ENCODE results near the gene ADK. TPM values are rescaled to one million over a fixed set of nuclear protein-coding genes. Genes with fewer than 3 reads are reported as not detected.

The ADK gene
- polyA plus RNA-seq, 3 donors, result 27.0 to 33.2 (median 27.3) TPM

GRCh38 chr10:74371696-74372095 lies 220.7 kb downstream of the ADK start:
- no peak for DNase-seq (ENCODE audit: extremely low read depth in 1 of 11, low read depth in 9 of 11, low spot score in 4 of 11)

DNA sequence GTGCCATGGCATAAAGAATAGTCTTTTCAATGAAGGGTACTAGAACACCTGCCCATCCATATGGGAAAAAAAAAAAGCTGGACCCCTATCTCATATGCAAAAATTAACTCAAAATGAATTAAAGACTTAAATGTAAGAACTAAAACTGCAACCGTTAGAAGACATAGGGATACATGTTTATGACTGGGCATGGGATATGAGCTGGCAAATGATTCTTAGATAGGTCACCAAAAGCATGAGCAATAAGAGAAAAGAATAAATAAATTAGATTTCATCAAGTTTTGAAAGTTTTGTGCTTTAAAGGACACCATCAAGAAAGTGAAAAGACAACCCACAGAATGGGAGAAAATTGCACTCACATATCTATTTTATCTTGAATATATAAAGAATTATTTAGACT lies 222.0 kb downstream of the ADK start:
- DNase-seq (ENCODE audit: extremely low read depth in 1 of 11, low read depth in 9 of 11, low spot score in 4 of 11), result no peak

- no peak for DNase-seq (ENCODE audit: extremely low read depth in 1 of 11, low read depth in 9 of 11, low spot score in 4 of 11)
These were observed 226.5 kb downstream of the ADK start for GRCh38 chr10:74377476-74377875.

GRCh38 chr10:74379474-74379873 lies 228.5 kb downstream of the ADK start:
- no peak for DNase-seq (ENCODE audit: extremely low read depth in 1 of 11, low read depth in 9 of 11, low spot score in 4 of 11)

- no peak for DNase-seq (ENCODE audit: extremely low read depth in 1 of 11, low read depth in 9 of 11, low spot score in 4 of 11)
These were observed 229.8 kb downstream of the ADK start for GRCh38 chr10:74380795-74381194.

- no peak for DNase-seq (ENCODE audit: extremely low read depth in 1 of 11, low read depth in 9 of 11, low spot score in 4 of 11)
These were observed 230.4 kb downstream of the ADK start for GRCh38 chr10:74381291-74381853.

- no peak for DNase-seq (ENCODE audit: extremely low read depth in 1 of 11, low read depth in 9 of 11, low spot score in 4 of 11)
These were observed 231.6 kb downstream of the ADK start for GRCh38 chr10:74382663-74383062.

DNA sequence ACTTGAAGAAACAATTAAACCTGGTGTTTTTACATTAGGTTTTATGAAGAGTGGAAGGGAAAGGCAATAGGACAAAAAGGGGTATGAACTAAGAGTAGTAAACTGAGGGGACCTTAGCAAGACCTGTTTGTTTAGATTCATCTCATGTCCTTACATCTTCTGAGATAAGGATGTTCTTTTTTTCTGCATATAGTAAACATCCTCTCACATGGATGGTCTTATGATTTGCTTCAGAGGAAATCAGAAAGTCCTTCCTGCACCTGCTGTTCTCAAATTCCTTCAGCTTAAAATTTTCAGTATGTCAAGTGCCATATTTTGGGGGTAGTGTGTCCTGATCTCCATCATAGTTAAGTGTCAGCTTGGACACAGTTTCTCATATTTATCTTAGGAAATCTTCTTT lies 232.6 kb downstream of the ADK start:
- no peak for DNase-seq (ENCODE audit: extremely low read depth in 1 of 11, low read depth in 9 of 11, low spot score in 4 of 11)

GRCh38 chr10:74384615-74385183 lies 233.7 kb downstream of the ADK start:
- DNase-seq (ENCODE audit: extremely low read depth in 1 of 11, low read depth in 9 of 11, low spot score in 4 of 11), result peak in 1 of 11 donors; percentile 6

DNA sequence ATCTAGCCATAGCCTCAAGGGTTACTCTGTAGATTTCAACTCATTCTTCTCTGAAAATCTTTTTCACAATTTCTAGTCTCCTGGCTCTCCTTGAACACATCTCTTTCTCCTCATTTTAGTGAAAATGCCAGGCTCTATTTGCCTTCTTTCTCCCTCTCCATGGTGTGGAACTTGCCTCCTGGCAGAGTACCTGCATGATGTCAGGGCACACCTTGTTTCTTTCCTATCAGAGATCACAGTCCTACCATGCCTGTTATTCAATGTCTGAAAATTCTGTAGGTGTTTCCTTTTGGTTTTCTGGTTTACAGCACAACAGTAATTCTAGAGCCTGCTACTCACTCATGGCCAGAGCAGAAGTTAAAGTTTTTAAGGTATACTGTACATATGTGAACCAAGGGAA lies 237.8 kb downstream of the ADK start:
- no peak for DNase-seq (ENCODE audit: extremely low read depth in 1 of 11, low read depth in 9 of 11, low spot score in 4 of 11)

- DNase-seq (ENCODE audit: extremely low read depth in 1 of 11, low read depth in 9 of 11, low spot score in 4 of 11), result no peak
These were observed 240.8 kb downstream of the ADK start for GRCh38 chr10:74391786-74392185.

GRCh38 chr10:74394416-74394969 lies 243.5 kb downstream of the ADK start:
- DNase-seq (ENCODE audit: extremely low read depth in 1 of 11, low read depth in 9 of 11, low spot score in 4 of 11), result no peak

DNA sequence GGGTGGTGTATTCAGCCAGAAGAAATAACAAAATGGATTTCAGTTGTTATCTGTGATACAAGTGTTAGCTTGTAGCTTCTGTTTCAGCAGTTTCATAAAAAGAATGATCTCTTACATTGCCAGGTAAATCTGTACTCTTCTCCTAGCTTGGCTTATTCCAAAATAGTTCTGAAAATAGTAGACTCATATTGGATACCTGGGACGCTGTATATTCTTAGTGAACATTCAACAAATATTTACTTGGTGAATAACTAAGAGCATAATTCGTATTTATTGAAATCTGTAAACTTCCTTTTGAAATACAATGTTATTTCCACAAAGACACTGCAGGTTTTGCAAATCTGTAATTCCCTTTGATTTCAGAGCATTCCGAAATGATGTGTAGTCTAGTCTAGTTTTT lies 249.2 kb downstream of the ADK start:
- DNase-seq (ENCODE audit: extremely low read depth in 1 of 11, low read depth in 9 of 11, low spot score in 4 of 11), result no peak

DNA sequence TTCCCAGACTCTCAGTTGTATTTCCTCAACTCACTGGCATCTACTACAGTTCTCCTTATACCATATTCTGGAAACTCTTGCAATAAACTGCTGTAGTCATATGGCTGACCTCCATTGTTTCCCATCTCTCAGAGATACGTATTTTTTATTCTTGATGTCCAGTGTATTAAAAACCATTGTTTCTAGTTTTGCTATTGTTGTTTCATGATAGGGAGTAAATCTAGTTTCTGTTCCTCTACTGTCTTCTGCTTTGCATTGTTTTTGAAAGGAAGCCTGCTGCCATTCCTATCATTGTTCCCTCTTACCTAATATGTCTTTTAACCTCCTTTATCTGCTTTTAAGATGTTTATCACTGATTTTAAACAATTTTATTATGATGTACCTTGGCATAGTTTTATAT lies 255.0 kb downstream of the ADK start:
- DNase-seq (ENCODE audit: extremely low read depth in 1 of 11, low read depth in 9 of 11, low spot score in 4 of 11), result no peak

GRCh38 chr10:74415146-74415839 lies 264.3 kb downstream of the ADK start:
- DNase-seq (ENCODE audit: extremely low read depth in 1 of 11, low read depth in 9 of 11, low spot score in 4 of 11), result no peak

DNA sequence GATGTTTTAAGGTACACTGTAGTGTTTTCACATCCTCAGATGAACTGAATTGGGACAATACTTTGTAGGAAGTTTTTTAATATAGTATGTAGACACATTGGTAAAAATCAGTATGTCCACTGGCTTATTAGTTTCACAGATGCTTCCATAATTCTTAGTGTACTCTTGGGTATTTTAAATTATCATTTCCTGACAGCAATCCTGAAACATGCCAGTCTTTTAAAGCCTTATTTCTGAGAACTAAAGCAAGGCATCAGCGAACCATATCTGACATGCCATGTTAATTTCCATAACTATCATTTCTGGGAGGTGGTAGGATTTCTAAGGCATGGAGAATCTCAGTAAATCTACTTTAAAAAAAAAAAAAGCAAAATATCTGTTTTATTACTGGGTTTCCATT lies 266.4 kb downstream of the ADK start:
- no peak for DNase-seq (ENCODE audit: extremely low read depth in 1 of 11, low read depth in 9 of 11, low spot score in 4 of 11)

- peak; percentile 31 to 68 (median 48) for DNase-seq (ENCODE audit: extremely low read depth in 1 of 11, low read depth in 9 of 11, low spot score in 4 of 11)
These were observed 267.4 kb downstream of the ADK start for GRCh38 chr10:74418285-74418872.

DNA sequence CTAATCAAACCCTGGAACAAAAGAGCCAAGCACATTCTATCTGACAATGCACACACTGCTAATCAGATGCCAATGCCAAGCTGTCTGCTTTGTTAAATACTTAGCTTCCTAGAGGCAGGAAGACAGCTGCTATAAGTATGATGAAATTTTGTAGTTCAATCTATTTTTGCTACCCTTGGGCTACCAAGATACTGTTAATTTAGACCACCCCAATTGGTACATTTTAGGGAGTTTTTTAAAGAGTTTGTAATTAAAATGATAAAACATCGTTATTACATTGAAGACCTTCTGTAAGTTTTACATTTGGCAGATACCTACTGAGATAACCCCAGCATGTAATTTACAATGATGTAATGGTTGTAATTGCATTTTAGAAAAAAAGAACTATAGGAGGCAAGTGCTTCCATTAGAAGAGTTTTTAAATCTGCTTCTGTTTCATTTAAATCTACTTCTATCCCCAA lies 268.5 kb downstream of the ADK start:
- DNase-seq (ENCODE audit: extremely low read depth in 1 of 11, low read depth in 9 of 11, low spot score in 4 of 11), result no peak

DNA sequence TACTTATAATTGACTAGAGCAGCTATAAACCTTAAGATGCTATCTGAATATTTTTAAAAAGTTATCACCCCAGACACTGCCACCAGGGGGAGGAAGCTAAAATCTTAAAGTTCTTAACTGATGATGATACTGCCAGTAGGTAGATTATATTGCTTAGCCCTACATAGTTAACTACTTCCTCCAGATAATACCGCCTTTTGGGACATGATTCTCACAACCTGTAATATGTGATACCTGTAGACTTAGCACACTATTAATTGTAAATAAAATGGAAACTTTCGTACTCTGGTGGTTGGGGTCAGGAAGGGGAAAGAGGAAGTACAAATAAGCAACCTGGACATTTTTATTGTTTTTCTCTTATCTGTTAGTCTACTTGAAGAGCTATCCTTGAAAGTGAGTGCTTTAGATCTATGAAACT lies 268.9 kb downstream of the ADK start:
- DNase-seq (ENCODE audit: extremely low read depth in 1 of 11, low read depth in 9 of 11, low spot score in 4 of 11), result no peak

DNA sequence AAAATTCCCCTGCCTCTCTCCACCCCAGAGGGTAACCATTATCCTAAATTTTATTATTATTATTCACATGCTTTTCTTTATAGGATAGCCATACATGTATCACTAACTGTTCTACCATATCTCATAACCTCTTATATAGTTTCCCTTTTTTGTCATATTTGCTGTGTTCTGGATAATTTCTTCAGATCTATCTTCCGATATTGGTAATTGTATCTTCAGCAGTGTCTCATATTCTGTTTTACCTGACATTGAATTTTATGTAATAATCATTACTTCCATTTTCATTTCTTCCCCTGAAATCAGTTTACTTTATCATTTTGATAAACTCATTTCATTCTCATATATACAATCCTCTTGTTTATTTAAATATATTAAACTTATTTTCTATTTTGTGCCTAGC lies 273.5 kb downstream of the ADK start:
- DNase-seq (ENCODE audit: extremely low read depth in 1 of 11, low read depth in 9 of 11, low spot score in 4 of 11), result no peak

Data from renal cortex interstitium (tissue), 11 donors.